IPS-NIHi11 (cell line): ENCODE data around the gene CBARP.

Experiments
- DNase-seq: peaks from one replicate; pipeline ENCODE4 v3.0.0; 2012; ENCODE audit warnings: mixed read lengths, low spot score

Gene CBARP

GRCh38 chr19:1227304-1228054 is 10.3 kb downstream of the CBARP start:
- peak; percentile 70 for DNase-seq

GRCh38 chr19:1226522-1227303 is 11.1 kb downstream of the CBARP start:
- DNase-seq = no peak

GRCh38 chr19:1226227-1226518 is 11.6 kb downstream of the CBARP start:
- no peak for DNase-seq

- DNase-seq = no peak
These were observed 12.2 kb downstream of the CBARP start for GRCh38 chr19:1225440-1226226.

- DNase-seq = no peak
These were observed 13.0 kb downstream of the CBARP start for GRCh38 chr19:1224847-1225246.

GRCh38 chr19:1224047-1224825 is 13.6 kb downstream of the CBARP start:
- DNase-seq = no peak

- DNase-seq = peak; percentile 87
These were observed 14.6 kb downstream of the CBARP start for GRCh38 chr19:1223018-1223855.

GRCh38 chr19:1222394-1222793 is 15.4 kb downstream of the CBARP start:
- no peak for DNase-seq

GRCh38 chr19:1221904-1222255 is 15.9 kb downstream of the CBARP start:
- no peak for DNase-seq

GRCh38 chr19:1220976-1221903 is 16.6 kb downstream of the CBARP start:
- peak; percentile 81 for DNase-seq

GRCh38 chr19:1220477-1220930 is 17.3 kb downstream of the CBARP start:
- no peak for DNase-seq

- DNase-seq = no peak
These were observed 17.9 kb downstream of the CBARP start for GRCh38 chr19:1219786-1220476.

GRCh38 chr19:1218751-1219567 is 18.8 kb downstream of the CBARP start:
- no peak for DNase-seq

GRCh38 chr19:1217366-1217765 is 20.4 kb downstream of the CBARP start:
- no peak for DNase-seq

GRCh38 chr19:1216756-1217155 is 21.0 kb downstream of the CBARP start:
- no peak for DNase-seq

- DNase-seq = no peak
These were observed 22.7 kb downstream of the CBARP start for GRCh38 chr19:1214862-1215731.

- DNase-seq = no peak
These were observed 23.4 kb downstream of the CBARP start for GRCh38 chr19:1214299-1214861.
